ENCODE results near the gene OR2AK2.
"Not testable (repeated sequence)": the region's sequence is repeated elsewhere in the genome, so short reads cannot be mapped to it uniquely, and the experiment has no call there.

GRCh38 chr1:247936965-247937734 is 27.9 kb upstream of the OR2AK2 start:
- TF ChIP-seq ATF3 (IDR thresholded peaks at IDR 0.05; ENCODE audit: insufficient read depth, low read depth, low read length), result peak; percentile 24; the same call in 1 of the 2 replicates
- TF ChIP-seq SIN3A (conservative IDR thresholded peaks at IDR 0.05 in 1 of 2, IDR thresholded peaks at IDR 0.05 in 1 of 2; ENCODE audit: low read depth in 1 of 2, low read length in 2 of 2); SIRT6 (IDR thresholded peaks at IDR 0.05; ENCODE audit: low read length); CEBPB (IDR thresholded peaks at IDR 0.05; ENCODE audit: low read depth, low read length); EZH2 (IDR thresholded peaks at IDR 0.05; ENCODE audit: low read depth, low read length, severe bottlenecking); RFX5 (IDR thresholded peaks at IDR 0.05; ENCODE audit: borderline replicate concordance, low read depth, low read length); USF2 (IDR thresholded peaks at IDR 0.05; ENCODE audit: low read length); NANOG (IDR thresholded peaks at IDR 0.05; ENCODE audit: insufficient read depth, low read depth, low read length, poor library complexity, severe bottlenecking): not testable (repeated sequence)
- peak; percentile 72 to 98 (median 88) for TF ChIP-seq CTCF (IDR thresholded peaks at IDR 0.05; ENCODE audit: control extremely low read depth in 1 of 3, insufficient read depth in 1 of 3, low read depth in 1 of 3, low read length in 3 of 3)
